Mesodermal cell (in vitro differentiated cells): Measurements from ENCODE around the gene FBXL15.

Source experiments
- H3K27ac ChIP-seq: 2 replicates; pipeline ENCODE4 v1.7.0; 2013; ENCODE audit warnings: mild to moderate bottlenecking, low read depth, low read length, moderate library complexity; ENCODE audit not compliant: severe bottlenecking
- H3K36me3 ChIP-seq: 2 replicates; pipeline ENCODE4 v1.7.1; 2013; ENCODE audit warnings: mild to moderate bottlenecking, low read length, moderate library complexity; ENCODE audit not compliant: control insufficient read depth, insufficient read depth
- H3K4me1 ChIP-seq: one replicate; pipeline ENCODE4 v1.7.1; 2013; ENCODE audit warnings: mild to moderate bottlenecking, low read length; ENCODE audit not compliant: insufficient read depth, control insufficient read depth, poor library complexity, severe bottlenecking
- H3K4me3 ChIP-seq: 2 replicates; pipeline ENCODE4 v1.7.0; 2013; ENCODE audit warnings: low read length, control low read depth, mild to moderate bottlenecking; ENCODE audit not compliant: insufficient read depth, poor library complexity, severe bottlenecking; ENCODE audit errors: extremely low read depth
- H3K9me3 ChIP-seq: 2 replicates; pipeline ENCODE4 v1.7.1; 2013; ENCODE audit warnings: mild to moderate bottlenecking, low read length, moderate library complexity; ENCODE audit not compliant: control insufficient read depth
- WGBS, 2 experiments: methylation state at CpG; one replicate each; pipeline ENCODE4 v1.1.5; 2013; ENCODE audit warnings: missing lambda C conversion rate in 2 of 2; ENCODE audit not compliant: insufficient coverage in 2 of 2; 5-methylcytosine and 5-hydroxymethylcytosine counted together

The FBXL15 gene

DNA sequence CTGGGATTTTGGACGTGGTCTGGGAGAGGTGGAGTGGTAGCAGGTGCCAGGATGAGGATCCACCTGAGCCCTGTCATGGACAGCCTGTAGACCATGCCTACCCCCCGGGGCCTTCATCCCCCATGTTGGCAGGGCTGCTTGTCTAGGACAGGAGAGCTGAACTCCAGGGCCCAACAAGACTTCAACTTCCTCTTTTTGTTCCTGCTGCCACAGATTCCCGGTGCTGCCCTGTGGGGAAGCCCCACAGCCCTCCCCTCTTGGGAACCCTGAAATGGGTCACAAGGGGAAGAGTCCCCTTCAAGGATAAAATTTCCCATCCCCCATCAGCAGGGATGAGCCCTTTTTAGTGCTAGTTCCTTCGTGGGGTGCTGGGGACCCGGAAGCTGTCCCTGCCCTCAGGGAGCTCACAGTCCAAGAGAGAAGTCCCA, 13.0 kb downstream of the FBXL15 start:
- WGBS, 2 experiments: 53 to 56% methylated on average over 5 of the region's 5 CpGs
- Histone ChIP-seq H3K36me3 (peaks cover 6% of the 10 kb centered on the region), H3K4me1 (peaks cover 12% of the 10 kb centered on the region), H3K27ac (no peak overlapping the region), H3K4me3 (no peak overlapping the region), H3K9me3 (no peaks in the 10 kb centered on the region)

DNA sequence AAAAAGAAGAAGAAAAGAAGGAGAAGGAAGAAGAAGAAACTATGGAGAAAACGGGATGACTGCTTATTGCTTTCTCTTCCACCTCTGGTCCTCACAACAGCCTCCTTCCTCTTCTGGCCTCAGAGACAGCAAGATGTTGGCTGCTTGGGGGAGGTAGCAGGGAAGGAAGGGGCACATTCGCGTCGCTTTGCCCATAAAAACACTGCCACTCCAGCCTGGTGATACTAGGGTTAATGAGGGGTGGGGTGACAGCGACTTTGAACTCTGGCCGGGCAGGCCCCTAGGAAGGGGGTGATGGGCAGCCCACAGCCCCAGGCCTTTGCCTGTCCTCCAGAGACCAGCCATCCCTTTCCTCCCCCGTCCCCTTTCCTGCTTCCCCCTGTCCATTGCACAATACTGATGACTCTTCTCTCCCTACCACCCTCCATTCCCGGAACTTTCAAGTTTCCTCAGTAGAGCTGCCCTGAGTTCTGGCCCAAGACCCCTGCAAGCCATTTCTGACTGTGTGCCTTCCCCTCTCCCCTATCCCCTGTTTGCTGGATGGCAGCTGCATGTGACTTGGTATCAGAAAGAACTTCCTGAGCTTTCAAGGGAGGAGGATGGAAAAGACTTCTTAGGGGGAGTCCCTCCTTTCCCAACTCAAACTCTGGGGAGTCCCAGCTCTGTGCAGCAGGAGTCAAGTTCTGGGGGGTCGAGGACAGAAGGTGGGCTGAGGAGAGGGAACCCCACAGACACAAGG, 13.9 kb downstream of the FBXL15 start:
- H3K4me3 ChIP-seq: no peak overlapping the region
- H3K4me1 ChIP-seq: peaks cover 12% of the 10 kb centered on the region
- peaks cover 6% of the 10 kb centered on the region for H3K36me3 ChIP-seq
- WGBS, 2 experiments: 27 to 29% methylated on average over 2 of the region's 9 CpGs
- no peaks in the 10 kb centered on the region for H3K9me3 ChIP-seq
- no peak overlapping the region for H3K27ac ChIP-seq

DNA sequence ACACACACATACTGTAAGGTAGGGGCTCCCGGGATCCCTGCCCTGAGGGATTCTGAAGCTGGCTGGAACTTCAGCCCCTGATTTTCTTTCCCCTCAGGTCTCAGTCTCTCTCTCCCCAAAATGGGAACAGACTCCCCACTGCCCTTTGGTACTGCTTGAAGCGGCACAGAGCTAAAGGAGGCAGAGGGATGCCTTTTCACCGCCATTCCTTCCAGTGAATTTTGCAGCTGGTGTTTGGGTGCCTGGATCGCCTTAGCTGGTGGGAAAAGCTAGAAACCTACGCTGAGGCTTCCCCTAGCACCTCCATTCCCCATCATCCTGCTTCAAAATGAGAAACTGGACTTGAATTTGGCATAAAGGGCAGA, 14.5 kb downstream of the FBXL15 start:
- WGBS, 2 experiments: 9% methylated on average over 4 of the region's 5 CpGs; no CpG with 5 or more reads in 1 of the 2 experiments
- H3K4me3 ChIP-seq: no peak overlapping the region
- no peaks in the 10 kb centered on the region for H3K9me3 ChIP-seq
- H3K4me1 ChIP-seq: peaks cover 12% of the 10 kb centered on the region
- peaks cover 6% of the 10 kb centered on the region for H3K36me3 ChIP-seq
- H3K27ac ChIP-seq: no peak overlapping the region

DNA sequence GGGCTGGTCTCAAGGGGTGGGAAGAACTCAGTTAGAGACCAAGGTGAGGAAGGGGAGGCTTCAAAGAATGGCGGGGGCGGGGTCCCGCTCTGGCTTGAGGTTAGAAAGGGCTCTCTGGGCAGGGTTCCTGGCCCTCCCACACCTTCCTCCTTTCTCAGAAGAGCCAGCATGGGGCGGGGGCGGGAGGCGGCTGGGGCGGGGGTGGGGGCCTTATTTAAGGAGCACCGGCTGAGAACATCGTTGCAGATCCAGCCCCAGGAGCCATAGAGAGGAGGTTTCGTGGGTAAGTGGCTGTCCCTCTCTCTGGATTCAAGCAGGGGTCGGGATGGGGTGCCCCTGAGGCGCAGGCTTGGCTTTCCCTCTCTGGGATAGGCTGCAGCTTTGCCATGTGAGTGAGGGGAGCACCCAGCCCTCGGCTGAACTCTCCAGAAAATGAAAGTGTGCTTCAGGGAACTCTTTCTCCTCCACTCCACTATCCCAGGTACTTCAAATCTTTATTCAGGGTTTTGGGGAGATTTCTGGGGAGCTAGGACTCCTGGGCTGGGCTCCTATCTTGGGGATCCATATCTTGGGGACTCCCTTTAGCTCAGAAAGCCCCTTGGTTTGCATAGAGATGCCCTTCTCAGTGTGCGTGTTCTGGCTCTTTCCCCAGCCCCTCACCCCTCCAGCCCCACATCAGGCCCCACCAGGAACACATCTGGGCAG, 15.0 kb downstream of the FBXL15 start:
- Histone ChIP-seq H3K36me3 (peaks cover 1% of the 10 kb centered on the region), H3K4me3 (no peak overlapping the region), H3K9me3 (no peaks in the 10 kb centered on the region), H3K4me1 (peaks cover 12% of the 10 kb centered on the region), H3K27ac (no peak overlapping the region)
- 23 to 27% methylated on average over 4 to 5 of the region's 14 CpGs for WGBS, 2 experiments

DNA sequence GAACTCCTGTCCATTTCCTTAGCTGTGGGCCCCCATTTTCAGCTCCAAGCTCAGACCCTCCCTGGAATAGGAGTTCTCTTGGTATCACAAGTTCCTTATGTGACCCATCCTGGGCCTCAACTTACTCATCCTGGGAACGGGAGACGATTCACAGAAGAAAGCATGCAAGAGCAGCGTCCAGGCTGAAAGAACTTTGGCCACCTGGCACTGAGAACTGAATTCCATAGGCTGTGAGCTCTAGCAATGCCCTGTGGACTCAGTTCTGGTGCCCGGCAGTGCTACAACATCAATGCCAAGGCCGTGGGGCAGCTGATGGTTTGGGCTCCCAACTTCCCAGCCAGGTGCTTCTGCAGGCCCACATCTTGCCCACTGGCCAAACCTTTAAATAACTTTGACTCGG, 15.7 kb downstream of the FBXL15 start:
- H3K27ac ChIP-seq: no peak overlapping the region
- H3K36me3 ChIP-seq: no peaks in the 10 kb centered on the region
- no peaks in the 10 kb centered on the region for H3K9me3 ChIP-seq
- peaks cover 11% of the 10 kb centered on the region for H3K4me1 ChIP-seq
- WGBS, 2 experiments: 85 to 94% methylated on average over 6 of the region's 6 CpGs
- H3K4me3 ChIP-seq: no peak overlapping the region

DNA sequence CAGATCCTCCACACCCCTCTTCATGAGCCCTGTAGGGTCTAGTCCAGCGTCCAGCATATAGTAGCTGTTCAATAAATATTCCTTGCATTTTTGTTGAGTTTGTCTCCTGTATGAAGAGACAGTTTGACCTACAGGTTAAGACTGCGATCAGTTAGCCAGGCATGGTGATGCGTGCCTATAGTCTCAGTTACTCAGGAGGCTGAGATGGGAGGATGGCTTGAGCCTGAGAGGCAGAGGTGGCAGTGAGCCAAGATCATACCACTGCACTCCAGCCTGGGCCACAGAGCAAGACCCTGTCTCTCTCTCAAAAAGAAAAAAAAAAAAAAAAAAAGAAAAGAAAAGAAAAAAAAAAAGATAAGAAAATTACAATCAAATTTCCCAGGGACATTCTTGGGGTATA, 16.9 kb downstream of the FBXL15 start:
- Histone ChIP-seq H3K9me3 (no peaks in the 10 kb centered on the region), H3K4me1 (peaks cover 8% of the 10 kb centered on the region), H3K27ac (no peak overlapping the region), H3K36me3 (no peaks in the 10 kb centered on the region), H3K4me3 (no peak overlapping the region)
- WGBS, 2 experiments: 100% methylated on average over 2 of the region's 3 CpGs; no CpG with 5 or more reads in 1 of the 2 experiments

DNA sequence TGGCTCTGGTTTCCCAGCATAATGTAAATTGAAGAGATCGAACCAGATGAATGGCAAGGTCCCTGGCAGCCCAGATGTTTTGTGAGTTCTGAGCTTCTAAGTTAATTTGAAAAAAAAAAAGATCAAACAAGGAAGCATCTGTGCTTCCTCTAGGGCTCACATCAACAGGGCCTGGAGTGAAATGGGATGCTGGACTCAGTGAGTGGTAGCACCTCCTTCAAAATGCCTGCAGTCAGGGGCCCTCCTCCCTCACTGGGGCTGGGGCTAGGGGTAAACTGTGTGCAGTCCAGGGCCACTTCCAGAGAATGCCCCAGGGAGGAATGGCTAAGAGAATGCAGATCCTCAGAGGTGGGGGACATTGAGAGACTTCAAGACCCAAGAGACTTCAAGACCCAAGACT, 17.7 kb downstream of the FBXL15 start:
- 88% methylated on average over 1 of the region's 1 CpG; no CpG with 5 or more reads in 1 of the 2 experiments for WGBS, 2 experiments
- Histone ChIP-seq H3K36me3 (no peaks in the 10 kb centered on the region), H3K4me3 (no peak overlapping the region), H3K27ac (no peak overlapping the region), H3K9me3 (no peaks in the 10 kb centered on the region), H3K4me1 (peaks cover 8% of the 10 kb centered on the region)

DNA sequence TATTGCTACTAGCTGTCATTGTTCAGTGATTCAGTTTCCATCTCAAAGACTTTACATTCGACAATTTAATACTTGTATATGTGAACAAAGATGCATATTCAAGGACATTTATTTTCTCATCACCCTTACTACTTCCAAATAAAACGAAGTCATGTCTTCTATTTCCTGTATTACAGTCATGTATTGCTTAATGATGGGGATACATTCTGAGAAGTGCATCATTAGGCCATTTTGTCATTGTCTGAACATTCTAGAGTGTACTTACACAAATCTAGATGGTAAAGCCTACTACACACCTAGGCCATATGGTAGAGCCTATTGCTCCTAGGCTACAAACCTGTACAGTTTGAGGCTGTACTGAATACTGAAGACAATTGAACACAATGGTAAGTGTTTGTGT, 24.2 kb downstream of the FBXL15 start:
- H3K27ac ChIP-seq: no peak overlapping the region
- WGBS, 2 experiments: no CpG with 5 or more reads among the region's 2 CpGs
- H3K4me3 ChIP-seq: no peak overlapping the region
- no peaks in the 10 kb centered on the region for H3K9me3 ChIP-seq
- no peaks in the 10 kb centered on the region for H3K4me1 ChIP-seq
- no peaks in the 10 kb centered on the region for H3K36me3 ChIP-seq

DNA sequence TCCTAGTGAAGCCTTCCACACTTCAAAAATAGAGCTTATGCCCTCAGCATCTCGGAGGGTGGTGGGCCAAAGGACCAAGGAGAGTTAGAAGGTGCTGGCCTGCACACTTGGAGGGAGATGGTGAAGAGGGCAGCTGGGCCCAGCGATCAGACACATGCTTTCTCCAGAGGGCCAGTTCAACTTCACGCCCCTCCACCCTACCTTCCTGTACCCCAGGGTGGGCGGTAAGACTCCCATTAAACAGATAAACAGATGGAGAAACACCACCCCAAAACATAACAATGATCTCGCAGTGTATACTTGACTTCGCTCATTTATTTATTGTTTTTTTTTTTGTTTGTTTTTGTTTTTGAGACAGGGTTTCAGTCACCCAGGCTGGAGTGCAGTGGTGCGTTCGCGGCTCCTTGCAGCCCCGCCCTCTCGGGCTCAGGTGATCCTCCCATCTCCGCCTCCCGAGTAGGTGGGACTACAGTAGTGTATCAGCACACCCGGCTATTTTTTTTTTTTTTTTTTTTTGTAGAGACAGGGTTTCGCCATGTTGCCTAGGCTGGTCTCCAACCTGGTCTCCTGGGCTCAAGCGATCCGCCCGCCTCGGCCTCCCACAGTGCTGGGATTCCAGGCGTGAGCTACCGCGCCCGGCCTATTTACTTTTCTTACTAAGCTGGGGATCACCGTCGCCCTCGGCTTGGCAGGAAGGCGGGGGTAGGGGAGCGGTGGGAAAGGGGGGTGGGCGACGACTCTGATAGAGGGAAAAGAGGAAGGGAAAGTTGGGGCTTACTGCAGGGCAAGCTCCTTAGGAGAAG, 28.9 kb downstream of the FBXL15 start:
- no peak overlapping the region for H3K27ac ChIP-seq

DNA sequence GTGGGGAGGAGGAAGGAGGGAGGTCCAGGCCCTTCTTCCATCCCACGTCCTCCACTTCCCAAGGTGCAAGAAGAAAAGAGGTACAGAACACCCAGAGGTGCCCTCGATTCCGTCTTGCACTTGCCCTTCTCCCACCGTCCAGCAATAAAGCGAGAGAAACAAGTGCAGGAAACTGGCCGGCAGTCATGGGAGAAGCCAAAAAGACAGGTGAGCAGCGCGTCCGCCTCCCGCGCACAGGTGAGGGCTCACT, 29.4 kb downstream of the FBXL15 start:
- peaks cover 19% of the 10 kb centered on the region for H3K4me1 ChIP-seq
- no peaks in the 10 kb centered on the region for H3K9me3 ChIP-seq
- WGBS, 2 experiments: 0% methylated on average over 8 to 10 of the region's 11 CpGs
- no peak overlapping the region for H3K27ac ChIP-seq
- H3K4me3 ChIP-seq: peak overlapping the region; percentile 59
- H3K36me3 ChIP-seq: no peaks in the 10 kb centered on the region

More for the DNA sequence above, 28.9 kb downstream of the FBXL15 start:
- WGBS, 2 experiments: 8 to 15% methylated on average over 11 to 18 of the region's 30 CpGs
- Histone ChIP-seq H3K9me3 (no peaks in the 10 kb centered on the region), H3K4me1 (peaks cover 16% of the 10 kb centered on the region), H3K4me3 (peak overlapping the region; percentile 59), H3K36me3 (no peaks in the 10 kb centered on the region)
